ENCODE results near the gene PHLPP1. TPM values are rescaled to one million over a fixed set of nuclear protein-coding genes. Genes with fewer than 3 reads are reported as not detected.
A peak's percentile ranks its signal among the peaks of the same experiment; 100 is the strongest.

Gene PHLPP1
- total RNA-seq, 1 donor from 2014 or later = 47.3 TPM

GRCh38 chr18:63002305-63002704, 287.0 kb downstream of the PHLPP1 start:
- Mint-ChIP-seq H3K4me1 (ENCODE audit: unreplicated experiment) (peaks cover 13% of the 10 kb centered on the region), H3K36me3 (ENCODE audit: low read depth, unreplicated experiment) (no peaks in the 10 kb centered on the region), H3K27me3 (ENCODE audit: unreplicated experiment) (peaks cover 5% of the 10 kb centered on the region), H3K9me3 (ENCODE audit: unreplicated experiment) (no peaks in the 10 kb centered on the region), H3K27ac (ENCODE audit: unreplicated experiment) (no peak overlapping the region), H3K4me3 (ENCODE audit: unreplicated experiment) (no peak overlapping the region)
- no peak for DNase-seq (ENCODE audit: low spot score)
- TF ChIP-seq CTCF (IDR thresholded peaks at IDR 0.05; ENCODE audit: unreplicated experiment) = no peak

GRCh38 chr18:63002803-63003445, 287.6 kb downstream of the PHLPP1 start:
- Mint-ChIP-seq H3K27ac (ENCODE audit: unreplicated experiment) (no peak overlapping the region), H3K27me3 (ENCODE audit: unreplicated experiment) (peaks cover 5% of the 10 kb centered on the region), H3K4me1 (ENCODE audit: unreplicated experiment) (peaks cover 13% of the 10 kb centered on the region), H3K9me3 (ENCODE audit: unreplicated experiment) (no peaks in the 10 kb centered on the region), H3K4me3 (ENCODE audit: unreplicated experiment) (no peak overlapping the region), H3K36me3 (ENCODE audit: low read depth, unreplicated experiment) (no peaks in the 10 kb centered on the region)
- DNase-seq (ENCODE audit: low spot score) = no peak
- TF ChIP-seq CTCF (IDR thresholded peaks at IDR 0.05; ENCODE audit: unreplicated experiment) = no peak

GRCh38 chr18:63003899-63004298, 288.6 kb downstream of the PHLPP1 start:
- no peak for TF ChIP-seq CTCF (IDR thresholded peaks at IDR 0.05; ENCODE audit: unreplicated experiment)
- Mint-ChIP-seq H3K27me3 (ENCODE audit: unreplicated experiment) (peaks cover 3% of the 10 kb centered on the region), H3K4me1 (ENCODE audit: unreplicated experiment) (peaks cover 11% of the 10 kb centered on the region), H3K27ac (ENCODE audit: unreplicated experiment) (no peak overlapping the region), H3K9me3 (ENCODE audit: unreplicated experiment) (no peaks in the 10 kb centered on the region), H3K36me3 (ENCODE audit: low read depth, unreplicated experiment) (no peaks in the 10 kb centered on the region), H3K4me3 (ENCODE audit: unreplicated experiment) (no peak overlapping the region)
- DNase-seq (ENCODE audit: low spot score) = no peak

- Mint-ChIP-seq H3K27ac (ENCODE audit: unreplicated experiment) (no peak overlapping the region), H3K36me3 (ENCODE audit: low read depth, unreplicated experiment) (no peaks in the 10 kb centered on the region), H3K4me1 (ENCODE audit: unreplicated experiment) (peaks cover 8% of the 10 kb centered on the region), H3K9me3 (ENCODE audit: unreplicated experiment) (no peaks in the 10 kb centered on the region), H3K4me3 (ENCODE audit: unreplicated experiment) (peak overlapping the region; percentile 15), H3K27me3 (ENCODE audit: unreplicated experiment) (peaks cover 2% of the 10 kb centered on the region)
- no peak for DNase-seq (ENCODE audit: low spot score)
- TF ChIP-seq CTCF (IDR thresholded peaks at IDR 0.05; ENCODE audit: unreplicated experiment) = no peak
Measured at GRCh38 chr18:63004466-63005089, 289.2 kb downstream of the PHLPP1 start.

- Mint-ChIP-seq H3K9me3 (ENCODE audit: unreplicated experiment) (no peaks in the 10 kb centered on the region), H3K27me3 (ENCODE audit: unreplicated experiment) (peaks cover 2% of the 10 kb centered on the region), H3K36me3 (ENCODE audit: low read depth, unreplicated experiment) (no peaks in the 10 kb centered on the region), H3K4me1 (ENCODE audit: unreplicated experiment) (peaks cover 6% of the 10 kb centered on the region), H3K27ac (ENCODE audit: unreplicated experiment) (no peak overlapping the region), H3K4me3 (ENCODE audit: unreplicated experiment) (no peak overlapping the region)
- no peak for TF ChIP-seq CTCF (IDR thresholded peaks at IDR 0.05; ENCODE audit: unreplicated experiment)
- DNase-seq (ENCODE audit: low spot score) = no peak
Measured at GRCh38 chr18:63005306-63005705, 290.0 kb downstream of the PHLPP1 start.

All from endothelial cell (in vitro differentiated cells).